Stimulated activated effector memory CD8-positive, alpha-beta T cell treated with anti-CD3 and anti-CD28 coated beads, Interleukin-12 subunit alpha, Interleukin-12 subunit beta, amount 100 ng/mL, for 72 hours (primary cell): ENCODE results near the gene TCERG1L.
"Not testable (repeated sequence)": the region's sequence is repeated elsewhere in the genome, so short reads cannot be mapped to it uniquely, and the experiment has no call there.

ENCODE experiments used
- ATAC-seq: fragments of 150-1000 bp; cut with Tn5 transposase; 2 replicates; pipeline ENCODE4 v1.10.0; 2021
- DNase-seq, 2 donors: peaks; one replicate each; pipeline ENCODE4 v3.0.0; 2021 to 2022; ENCODE audit warnings: low spot score in 2 of 2
- H3K27ac Mint-ChIP-seq: one replicate; pipeline ENCODE4 v1.8.0; 2022; ENCODE audit warnings: mild to moderate bottlenecking, mixed read lengths
- H3K36me3 Mint-ChIP-seq: one replicate; pipeline ENCODE4 v1.8.0; 2022; ENCODE audit warnings: mild to moderate bottlenecking, mixed read lengths
- H3K4me1 Mint-ChIP-seq: one replicate; pipeline ENCODE4 v1.8.0; 2022; ENCODE audit warnings: mixed read lengths
- H3K4me3 Mint-ChIP-seq: one replicate; pipeline ENCODE4 v1.8.0; 2022; ENCODE audit warnings: mild to moderate bottlenecking, mixed read lengths
- H3K9me3 Mint-ChIP-seq: one replicate; pipeline ENCODE4 v1.8.0; 2022; ENCODE audit warnings: mixed read lengths

Gene TCERG1L

DNA sequence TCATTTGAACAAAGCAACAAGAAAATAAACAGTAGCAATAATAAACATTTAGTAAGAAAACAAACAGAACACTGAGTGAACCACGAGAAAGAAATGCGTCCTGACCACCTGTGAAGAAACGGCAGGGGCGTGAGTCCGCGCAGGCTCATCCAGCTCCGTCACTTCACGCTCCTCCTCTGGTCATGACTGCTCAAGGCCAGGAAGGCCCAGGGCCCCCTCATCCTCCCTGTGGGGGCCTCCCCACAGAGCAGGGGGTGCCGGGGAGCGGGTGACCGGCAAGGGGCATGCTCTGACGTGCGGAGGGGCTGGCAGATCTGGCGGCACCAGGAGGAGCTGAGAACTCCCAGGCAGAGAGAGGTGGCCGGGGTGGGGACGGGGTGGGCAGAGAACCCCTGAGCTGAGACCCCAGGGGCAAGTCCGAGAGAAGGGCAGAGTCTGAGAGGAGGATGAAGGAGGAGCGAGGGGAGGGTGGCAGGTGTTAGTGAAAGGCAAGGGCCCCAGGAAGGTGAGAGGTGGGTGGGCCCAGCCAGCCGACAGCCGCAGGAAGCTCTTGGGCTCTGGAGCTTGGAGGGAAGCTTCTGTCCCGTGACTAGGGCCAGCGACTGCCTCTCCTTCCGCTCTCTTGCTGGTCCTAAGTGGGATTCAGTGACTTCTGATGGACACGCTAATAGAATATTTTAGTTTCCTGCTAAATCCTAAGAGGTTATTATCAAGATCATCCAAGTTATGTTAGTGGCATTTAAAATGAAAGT lies 223.9 kb downstream of the TCERG1L start:
- no peak for ATAC-seq
- no peak overlapping the region for H3K4me3 Mint-ChIP-seq
- no peaks in the 10 kb centered on the region for H3K36me3 Mint-ChIP-seq
- H3K9me3 Mint-ChIP-seq: peaks cover 3% of the 10 kb centered on the region
- no peak overlapping the region for H3K27ac Mint-ChIP-seq
- no peaks in the 10 kb centered on the region for H3K4me1 Mint-ChIP-seq
- no peak for DNase-seq

DNA sequence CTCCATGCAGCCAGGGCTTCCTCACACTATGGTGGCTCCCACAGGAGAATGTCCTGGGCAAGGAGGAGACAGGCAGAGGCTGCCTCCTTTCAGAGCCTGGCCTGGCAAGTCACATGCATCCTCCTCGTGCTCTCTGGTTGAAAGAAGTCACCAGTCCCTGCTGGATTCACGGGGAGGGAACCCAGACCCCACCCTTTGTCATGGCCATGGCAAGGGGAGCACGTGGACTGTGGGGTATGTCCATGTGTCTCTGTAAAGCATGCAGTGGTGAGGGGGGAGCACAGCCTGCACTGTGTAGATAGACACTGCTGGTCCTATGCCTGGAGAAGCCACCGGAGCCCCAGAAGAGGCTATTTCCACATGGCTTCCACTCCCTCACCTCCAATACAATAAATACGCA lies 225.0 kb downstream of the TCERG1L start:
- H3K36me3 Mint-ChIP-seq: no peaks in the 10 kb centered on the region
- H3K4me3 Mint-ChIP-seq: no peak overlapping the region
- peaks cover 3% of the 10 kb centered on the region for H3K4me1 Mint-ChIP-seq
- H3K27ac Mint-ChIP-seq: no peak overlapping the region
- H3K9me3 Mint-ChIP-seq: peaks cover 3% of the 10 kb centered on the region
- DNase-seq (no peak), ATAC-seq (no peak)

DNA sequence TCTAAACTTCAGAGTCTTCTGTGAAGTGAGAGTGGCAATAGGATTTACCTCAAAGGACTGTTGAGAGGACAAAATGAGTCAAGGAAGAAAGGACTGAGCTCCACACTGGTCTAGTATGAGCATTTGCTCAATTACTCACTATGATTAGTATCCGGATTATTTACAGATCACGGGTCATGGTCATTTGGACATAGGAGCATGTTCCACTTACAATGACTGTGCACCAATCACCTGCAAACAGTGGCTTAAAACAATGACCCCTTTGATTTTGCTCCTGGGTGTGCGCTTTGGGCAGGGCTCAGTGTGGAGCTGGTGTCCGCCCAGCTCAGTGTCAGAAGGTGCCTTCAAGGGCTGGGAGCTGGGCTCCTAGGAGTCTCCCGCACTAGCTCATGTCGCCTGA lies 225.4 kb downstream of the TCERG1L start:
- Mint-ChIP-seq H3K27ac (no peak overlapping the region), H3K4me3 (no peak overlapping the region), H3K9me3 (peaks cover 3% of the 10 kb centered on the region), H3K4me1 (peaks cover 7% of the 10 kb centered on the region), H3K36me3 (no peaks in the 10 kb centered on the region)
- ATAC-seq: no peak
- DNase-seq: no peak

DNA sequence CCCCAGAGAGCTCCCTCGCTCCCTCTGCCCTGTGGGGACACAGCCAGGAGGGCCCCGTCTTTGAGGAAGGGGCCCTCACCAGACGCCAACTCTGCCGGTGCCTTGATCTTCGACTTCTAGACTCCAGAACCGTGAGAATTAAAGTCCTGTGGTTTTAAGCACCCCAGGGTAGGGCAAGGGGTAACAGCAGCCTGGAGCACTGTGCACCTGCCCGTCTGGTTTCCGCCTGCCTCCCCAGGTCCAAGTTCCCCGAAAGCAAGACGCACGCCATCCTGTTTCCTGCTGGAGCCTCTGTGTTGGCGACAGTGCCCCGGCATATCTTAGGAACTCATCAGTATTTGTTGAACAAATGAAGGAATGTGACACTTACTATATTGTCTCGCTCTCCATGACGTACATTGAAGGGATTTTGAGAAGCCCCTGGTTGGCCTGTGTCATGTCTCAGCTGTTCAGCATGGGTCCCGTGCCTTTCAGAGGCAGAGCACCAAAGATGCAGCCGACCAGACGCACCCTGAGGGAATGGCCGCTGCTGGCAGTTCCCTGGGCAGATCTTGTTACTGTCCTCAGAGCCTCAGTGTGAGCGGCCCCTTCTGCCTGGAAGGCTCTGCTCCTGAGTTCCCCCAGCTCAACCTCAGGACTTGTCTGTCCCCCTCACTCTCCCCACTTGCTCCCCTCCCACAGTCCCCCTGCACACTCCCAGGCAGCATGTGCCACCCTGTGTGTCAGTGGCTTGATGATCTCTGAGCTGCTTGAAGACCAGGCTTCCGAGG lies 226.2 kb downstream of the TCERG1L start:
- H3K36me3 Mint-ChIP-seq: no peaks in the 10 kb centered on the region
- no peak overlapping the region for H3K4me3 Mint-ChIP-seq
- DNase-seq (no peak), ATAC-seq (no peak)
- H3K4me1 Mint-ChIP-seq: peaks cover 7% of the 10 kb centered on the region
- H3K27ac Mint-ChIP-seq: no peak overlapping the region
- peaks cover 3% of the 10 kb centered on the region for H3K9me3 Mint-ChIP-seq

DNA sequence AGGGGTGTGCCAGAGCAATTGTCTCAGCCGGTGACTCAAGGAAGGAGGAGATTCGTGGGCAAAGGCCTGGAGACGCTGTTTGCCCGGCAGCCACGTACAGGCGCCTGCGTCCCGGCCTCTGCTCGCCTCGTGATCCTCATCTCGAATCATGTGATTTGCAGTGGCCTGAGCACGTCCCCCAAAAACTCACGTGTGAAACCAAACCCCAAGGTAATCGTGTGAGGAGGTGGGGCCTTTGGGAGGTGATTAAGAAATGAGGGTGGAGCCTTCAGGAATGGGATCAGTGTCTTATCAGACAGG lies 226.8 kb downstream of the TCERG1L start:
- peaks cover 7% of the 10 kb centered on the region for H3K4me1 Mint-ChIP-seq
- no peak for ATAC-seq
- H3K27ac Mint-ChIP-seq: no peak overlapping the region

DNA sequence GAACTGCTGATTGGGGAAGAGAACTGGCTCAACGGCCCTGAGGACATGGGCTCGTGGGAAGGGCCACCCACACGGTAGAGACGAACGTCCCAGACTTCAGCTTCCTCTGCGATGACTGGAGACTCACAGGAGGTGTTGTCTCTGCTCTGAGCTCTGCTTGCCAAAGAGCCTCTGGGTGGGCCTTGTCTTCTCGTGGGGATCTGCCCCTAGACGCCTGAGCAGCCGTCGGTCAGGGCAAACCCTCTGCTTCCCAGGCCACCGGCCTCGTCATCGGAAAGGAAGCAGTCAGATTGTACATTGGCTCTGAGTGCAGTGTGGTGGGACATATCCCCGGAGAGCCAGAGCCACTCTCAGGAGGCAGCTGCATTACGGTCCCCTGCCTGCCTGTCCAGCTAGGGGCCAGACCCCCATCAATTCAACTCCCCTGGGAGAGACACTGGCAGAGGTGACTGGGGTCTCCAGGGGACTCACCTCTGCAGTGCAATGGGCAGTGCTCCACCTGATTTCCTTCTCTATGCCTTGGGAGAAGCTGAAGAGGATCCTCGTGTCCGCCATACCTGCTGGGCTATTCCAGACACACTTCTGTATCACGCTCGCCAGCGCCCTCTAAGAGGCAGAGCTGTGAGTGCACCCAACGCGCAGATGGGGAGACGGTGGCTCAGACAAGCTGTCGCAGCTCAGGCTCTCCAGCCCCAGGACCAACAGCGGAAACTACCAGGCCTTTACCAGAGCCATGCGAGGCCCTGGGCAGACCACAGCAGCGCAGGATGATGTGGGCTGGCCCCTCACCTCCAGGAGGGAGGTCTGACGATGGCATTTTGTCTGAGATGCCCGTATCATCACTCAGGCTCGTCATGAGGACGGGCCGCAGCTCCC lies 227.4 kb downstream of the TCERG1L start:
- ATAC-seq (no peak), DNase-seq (no peak)
- no peak overlapping the region for H3K4me3 Mint-ChIP-seq
- peaks cover 5% of the 10 kb centered on the region for H3K9me3 Mint-ChIP-seq
- H3K4me1 Mint-ChIP-seq: peaks cover 7% of the 10 kb centered on the region
- no peak overlapping the region for H3K27ac Mint-ChIP-seq
- no peaks in the 10 kb centered on the region for H3K36me3 Mint-ChIP-seq

More for the DNA sequence above, 226.8 kb downstream of the TCERG1L start:
- DNase-seq: no peak
- Mint-ChIP-seq H3K4me3 (no peak overlapping the region), H3K9me3 (peaks cover 5% of the 10 kb centered on the region), H3K36me3 (no peaks in the 10 kb centered on the region)

DNA sequence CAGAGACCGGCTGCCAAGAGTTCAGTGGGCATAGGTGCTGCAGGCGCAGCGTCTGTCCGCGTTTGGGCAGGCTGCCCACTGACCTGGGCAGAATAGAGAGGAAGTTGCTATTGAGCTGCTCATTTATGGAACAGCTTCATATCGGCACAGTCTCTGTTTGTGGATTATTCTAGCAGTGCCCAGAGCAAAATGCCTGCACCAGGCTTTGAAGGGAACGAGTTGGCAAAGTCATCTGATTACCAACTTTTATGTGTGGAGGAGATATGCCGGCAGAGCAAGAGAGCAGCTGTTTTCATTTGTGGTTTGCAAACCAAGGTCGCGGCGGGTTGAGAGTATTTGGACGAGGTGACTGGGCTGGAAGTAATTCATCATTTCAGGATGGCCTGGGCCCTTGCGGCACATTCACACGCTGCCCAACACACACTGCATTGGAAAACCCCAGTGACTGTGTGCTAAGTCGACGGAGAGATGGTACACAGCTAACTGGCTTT lies 228.5 kb downstream of the TCERG1L start:
- no peaks in the 10 kb centered on the region for H3K36me3 Mint-ChIP-seq
- no peak overlapping the region for H3K27ac Mint-ChIP-seq
- ATAC-seq (no peak), DNase-seq (no peak)
- no peak overlapping the region for H3K4me3 Mint-ChIP-seq
- H3K9me3 Mint-ChIP-seq: peaks cover 5% of the 10 kb centered on the region
- H3K4me1 Mint-ChIP-seq: peaks cover 7% of the 10 kb centered on the region

DNA sequence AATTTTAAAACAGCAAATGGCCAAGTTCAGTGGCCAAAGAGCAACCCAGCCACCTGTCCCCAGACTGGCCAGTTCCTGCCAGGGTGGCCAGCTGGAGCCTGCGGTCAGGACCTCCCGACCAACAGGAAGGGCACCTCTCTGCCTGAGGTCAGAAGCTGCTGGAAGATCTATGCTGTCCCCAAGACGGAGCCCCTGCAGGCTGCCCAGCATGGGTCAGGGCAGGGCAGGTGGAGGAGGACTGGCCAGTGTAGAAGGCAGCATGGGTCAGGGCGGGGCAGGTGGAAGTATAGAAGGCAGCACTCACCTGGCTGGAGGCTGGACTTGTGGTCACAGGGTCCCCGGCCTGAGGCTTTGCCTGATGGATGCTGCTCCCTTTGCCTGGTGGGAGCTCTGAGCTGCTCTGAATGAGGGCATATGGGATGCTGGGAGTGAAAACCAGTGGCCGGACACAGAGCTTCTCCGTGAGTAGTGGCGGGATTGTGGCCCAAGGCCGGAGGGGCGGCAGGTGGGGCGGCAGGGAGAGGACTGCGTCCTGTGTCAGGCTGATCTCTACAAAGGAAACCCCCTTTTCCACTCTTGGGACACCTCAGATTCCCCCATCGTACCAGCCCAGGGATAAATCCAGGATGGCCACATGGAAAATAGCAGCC lies 229.2 kb downstream of the TCERG1L start:
- H3K27ac Mint-ChIP-seq: no peak overlapping the region
- peaks cover 5% of the 10 kb centered on the region for H3K9me3 Mint-ChIP-seq
- H3K36me3 Mint-ChIP-seq: no peaks in the 10 kb centered on the region
- ATAC-seq (no peak), DNase-seq (no peak)
- peaks cover 7% of the 10 kb centered on the region for H3K4me1 Mint-ChIP-seq
- no peak overlapping the region for H3K4me3 Mint-ChIP-seq

DNA sequence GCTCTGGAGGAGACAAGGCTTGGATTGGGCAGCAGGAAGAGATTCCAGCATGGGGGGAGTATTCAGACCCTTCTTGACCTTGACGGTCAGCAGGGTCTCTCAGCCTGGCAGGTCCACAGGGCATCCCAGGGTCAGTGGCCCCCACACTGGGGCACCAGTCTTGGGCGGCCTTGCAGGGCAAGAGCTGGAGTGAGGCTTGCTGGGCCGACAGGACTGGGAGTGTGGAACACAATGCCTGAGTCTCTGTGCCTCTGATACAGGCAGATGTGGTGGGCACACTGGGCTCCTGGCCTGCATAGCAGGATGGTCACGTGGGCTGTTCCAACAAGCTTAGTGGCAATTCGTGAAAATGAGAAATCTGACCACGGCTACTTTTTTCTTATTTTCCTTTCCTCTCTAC lies 229.7 kb downstream of the TCERG1L start:
- ATAC-seq (no peak), DNase-seq (no peak)
- Mint-ChIP-seq H3K9me3 (peaks cover 5% of the 10 kb centered on the region), H3K36me3 (no peaks in the 10 kb centered on the region), H3K4me3 (no peak overlapping the region), H3K4me1 (peaks cover 7% of the 10 kb centered on the region), H3K27ac (no peak overlapping the region)

DNA sequence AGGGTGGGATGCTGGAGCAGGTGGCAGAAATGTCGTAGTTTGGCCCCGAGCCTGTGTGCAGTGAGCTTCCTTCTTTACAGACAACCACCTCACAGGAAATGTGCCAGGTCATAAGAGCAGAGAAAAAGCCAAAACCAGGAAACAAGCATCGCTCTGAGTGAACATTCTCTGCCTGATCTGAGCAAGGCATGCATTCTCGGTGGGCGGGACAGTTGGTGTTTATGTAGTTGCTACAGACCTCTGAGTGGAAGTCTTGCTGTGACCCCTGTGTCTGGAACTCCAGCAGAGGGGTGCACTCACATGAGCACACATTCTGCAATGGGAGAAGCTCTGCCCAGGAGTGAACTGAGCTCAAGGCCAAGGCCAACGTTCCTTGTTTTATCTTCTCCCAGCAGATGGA lies 230.1 kb downstream of the TCERG1L start:
- H3K36me3 Mint-ChIP-seq: no peaks in the 10 kb centered on the region
- ATAC-seq (no peak), DNase-seq (no peak)
- peaks cover 7% of the 10 kb centered on the region for H3K4me1 Mint-ChIP-seq
- H3K9me3 Mint-ChIP-seq: peaks cover 5% of the 10 kb centered on the region
- no peak overlapping the region for H3K27ac Mint-ChIP-seq
- H3K4me3 Mint-ChIP-seq: no peak overlapping the region

DNA sequence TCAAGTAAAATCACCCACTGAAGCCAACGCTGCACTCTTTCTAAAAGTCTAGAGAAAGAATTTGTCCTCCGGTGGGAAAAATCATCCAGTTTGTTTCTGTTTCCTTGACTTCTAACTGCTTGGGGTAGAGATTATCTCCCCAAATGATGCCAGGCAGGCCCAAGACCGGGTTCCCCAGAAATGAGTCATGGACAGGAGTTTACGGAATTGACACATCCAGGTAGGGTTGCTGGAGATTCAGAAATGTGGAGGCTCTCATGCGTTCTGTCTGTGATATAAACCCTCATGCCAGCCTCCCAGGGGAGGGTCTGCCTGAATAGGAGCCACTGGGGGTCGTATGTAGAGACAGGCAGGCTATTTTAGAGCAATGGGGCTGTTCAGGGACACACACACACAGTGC lies 230.9 kb downstream of the TCERG1L start:
- ATAC-seq: no peak
- no peak overlapping the region for H3K4me3 Mint-ChIP-seq
- DNase-seq: no peak
- peaks cover 5% of the 10 kb centered on the region for H3K9me3 Mint-ChIP-seq
- H3K4me1 Mint-ChIP-seq: peaks cover 7% of the 10 kb centered on the region
- no peak overlapping the region for H3K27ac Mint-ChIP-seq
- H3K36me3 Mint-ChIP-seq: no peaks in the 10 kb centered on the region

DNA sequence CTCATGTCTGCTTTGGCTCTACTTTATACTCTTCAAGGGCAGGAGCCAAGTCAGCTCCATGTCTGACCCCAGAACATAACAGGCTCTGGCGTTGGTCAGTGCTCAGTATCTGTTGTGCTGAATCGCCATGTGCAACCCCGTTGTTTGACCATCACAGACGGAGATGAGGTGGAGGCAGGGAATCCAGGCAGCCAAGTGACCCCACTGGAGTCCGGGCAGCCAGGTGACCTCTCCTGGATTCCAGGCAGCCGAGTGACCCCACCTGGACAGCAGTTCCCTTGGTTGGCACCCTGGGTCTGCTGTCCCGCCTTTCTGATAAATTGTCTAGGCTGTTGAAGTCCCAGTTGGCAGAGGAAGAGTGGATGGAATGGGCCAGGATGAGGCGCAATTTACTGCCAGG lies 232.2 kb downstream of the TCERG1L start:
- Mint-ChIP-seq H3K27ac (no peak overlapping the region), H3K36me3 (no peaks in the 10 kb centered on the region), H3K4me1 (peaks cover 7% of the 10 kb centered on the region)

DNA sequence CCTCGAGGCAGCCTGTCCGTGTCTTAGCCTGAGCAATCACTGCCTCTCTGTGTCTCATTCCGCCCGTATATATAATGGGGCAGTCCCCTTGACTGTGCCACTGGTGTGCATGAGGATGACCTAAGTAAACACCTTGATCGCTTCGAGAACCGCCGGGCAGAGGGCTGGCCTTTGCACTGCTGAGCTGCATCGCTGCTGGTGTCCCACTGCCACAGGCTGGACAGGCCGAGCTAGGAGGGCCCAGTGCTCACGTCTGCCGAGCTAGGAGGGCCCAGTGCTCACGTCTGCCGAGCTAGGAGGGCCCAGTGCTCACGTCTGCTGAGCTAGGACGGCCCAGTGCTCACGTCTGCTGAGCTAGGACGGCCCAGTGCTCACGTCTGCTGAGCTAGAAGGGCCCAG lies 232.6 kb downstream of the TCERG1L start:
- not testable (repeated sequence) for H3K27ac Mint-ChIP-seq, H3K4me3 Mint-ChIP-seq, ATAC-seq, H3K36me3 Mint-ChIP-seq, H3K9me3 Mint-ChIP-seq, DNase-seq, H3K4me1 Mint-ChIP-seq

More for the DNA sequence above, 232.2 kb downstream of the TCERG1L start:
- Mint-ChIP-seq H3K4me3 (no peak overlapping the region), H3K9me3 (peaks cover 5% of the 10 kb centered on the region)
- DNase-seq (no peak), ATAC-seq (no peak)

DNA sequence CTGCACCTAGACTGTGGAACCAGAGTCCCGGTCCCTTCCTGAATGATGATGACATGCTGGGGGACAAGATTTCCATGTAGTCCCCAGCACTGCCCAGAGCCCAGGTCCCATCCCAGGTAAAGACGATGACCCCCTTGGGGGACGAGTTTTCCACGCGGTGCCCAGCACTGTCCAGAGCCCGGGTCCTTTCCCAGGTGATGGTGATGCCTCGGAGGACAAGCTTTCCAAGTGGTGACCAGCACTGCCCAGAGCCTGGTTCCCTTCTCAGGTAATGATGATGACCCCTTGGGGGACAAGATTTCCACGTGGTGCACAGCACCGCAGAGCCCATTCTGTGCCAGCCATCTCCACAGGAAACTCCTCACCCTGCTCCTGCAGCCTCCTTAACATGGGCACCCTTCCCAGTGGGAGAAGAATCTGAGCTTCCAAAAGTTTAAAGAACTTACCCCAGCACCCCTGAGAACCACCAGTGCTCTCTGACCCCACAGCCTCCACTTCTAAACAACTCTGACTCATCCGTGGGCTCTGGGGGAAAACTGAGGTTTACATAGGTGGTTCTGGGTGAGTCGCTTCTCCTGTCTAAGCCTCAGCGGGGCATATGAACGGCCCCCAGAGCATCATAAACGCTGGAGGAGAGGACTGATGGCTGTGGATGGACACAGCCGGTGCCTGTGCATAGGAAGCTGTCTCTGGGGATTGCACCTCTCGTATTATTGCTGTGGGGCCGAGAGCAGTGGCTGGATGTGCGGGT lies 233.2 kb downstream of the TCERG1L start:
- H3K4me1 Mint-ChIP-seq: peaks cover 7% of the 10 kb centered on the region
- DNase-seq: no peak
- H3K9me3 Mint-ChIP-seq: peaks cover 2% of the 10 kb centered on the region
- no peak for ATAC-seq
- no peak overlapping the region for H3K4me3 Mint-ChIP-seq
- H3K36me3 Mint-ChIP-seq: no peaks in the 10 kb centered on the region
- H3K27ac Mint-ChIP-seq: no peak overlapping the region
